GM23248 (cell line): ENCODE data around the gene HEG1.

ENCODE experiments used
- EZH2 ChIP-seq: fragments of 200-600 bp; sonication (generic); IDR thresholded peaks from 2 replicates; pipeline ENCODE4 v1.6.1; 2018; ENCODE audit warnings: antibody characterized with exemption, mild to moderate bottlenecking; ENCODE audit not compliant: insufficient read depth, poor library complexity, severe bottlenecking
- EZH2phosphoT487 ChIP-seq: fragments of 200-600 bp; sonication (generic); IDR thresholded peaks from 2 replicates; pipeline ENCODE4 v1.6.1; 2018; ENCODE audit warnings: antibody characterized with exemption, moderate library complexity, mild to moderate bottlenecking, low read depth; ENCODE audit not compliant: insufficient read depth

DNA sequence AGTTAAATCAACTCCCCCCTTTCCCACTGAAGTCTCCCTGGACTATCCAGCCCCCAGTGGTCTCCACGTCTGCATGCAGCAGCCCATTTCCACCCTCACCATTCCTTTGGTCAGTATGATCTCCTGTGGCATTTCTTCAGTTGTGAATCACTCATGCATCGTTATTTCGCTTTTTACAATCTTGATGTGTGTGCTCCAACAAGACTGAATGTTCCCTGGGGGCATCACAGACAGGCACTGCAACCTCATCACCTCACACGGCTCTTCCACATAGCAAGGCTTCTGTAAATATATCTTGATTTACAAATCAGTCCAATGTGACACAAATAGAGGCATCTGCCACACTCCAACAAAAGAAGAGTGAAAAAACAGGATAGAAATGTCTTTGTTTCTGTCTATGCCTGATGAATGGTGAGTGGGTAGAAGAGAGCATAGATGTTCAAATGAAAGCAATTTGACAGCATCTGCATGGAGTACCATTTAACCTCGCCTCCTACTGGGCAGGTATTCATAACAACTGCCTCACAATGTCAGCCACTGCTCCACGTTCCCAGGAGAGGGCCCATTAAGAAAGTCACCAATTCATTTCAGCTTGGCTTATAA is 5.2 kb downstream of the HEG1 start:
- TF ChIP-seq EZH2: no peak
- TF ChIP-seq EZH2phosphoT487: no peak
